OCI-LY7 (cell line): ENCODE measurements around the gene ZFR2.

Experiments
- CTCF ChIP-seq: fragments of 200-600 bp; sonication (generic); conservative IDR thresholded peaks from 2 replicates; pipeline ENCODE4 v1.5.1; 2014; ENCODE audit warnings: mild to moderate bottlenecking, antibody characterized with exemption, low read length, moderate library complexity, mixed read lengths
- EZH2phosphoT487 ChIP-seq: fragments of 200-600 bp; sonication (generic); IDR thresholded peaks from 2 replicates; pipeline ENCODE4 v1.6.1; 2018; ENCODE audit warnings: low read depth, borderline replicate concordance, mild to moderate bottlenecking, mixed run types, antibody characterized with exemption, low read length, moderate library complexity, mixed read lengths

GRCh38 chr19:3782903-3783302 is 85.9 kb downstream of the ZFR2 start:
- TF ChIP-seq CTCF (no peak), EZH2phosphoT487 (no peak)
